Ishikawa (cell line): Measurements from ENCODE around the gene PADI1.

Experiments
- CEBPB ChIP-seq: IDR thresholded peaks from 2 replicates; pipeline ENCODE4 v1.6.1; 2012
- CREB1 ChIP-seq: IDR thresholded peaks from 2 replicates; pipeline ENCODE4 v1.6.1; 2012; ENCODE audit warnings: low read depth
- EGR1 ChIP-seq: IDR thresholded peaks from 2 replicates; pipeline ENCODE4 v1.6.1; 2012
- EP300 ChIP-seq: IDR thresholded peaks from 2 replicates; pipeline ENCODE4 v1.6.1; 2012; ENCODE audit warnings: borderline replicate concordance
- FOXM1 ChIP-seq: IDR thresholded peaks from 2 replicates; pipeline ENCODE4 v1.6.1; 2012; ENCODE audit warnings: low read depth, borderline replicate concordance
- NFIC ChIP-seq: IDR thresholded peaks from 2 replicates; pipeline ENCODE4 v1.6.1; 2012
- RAD21 ChIP-seq: IDR thresholded peaks from 2 replicates; pipeline ENCODE4 v1.6.1; 2012; ENCODE audit warnings: low read depth
- REST ChIP-seq: IDR thresholded peaks from 2 replicates; pipeline ENCODE4 v1.6.1; 2012; ENCODE audit warnings: low read depth, mild to moderate bottlenecking
- TAF1 ChIP-seq: IDR thresholded peaks from 2 replicates; pipeline ENCODE4 v1.6.1; 2012; ENCODE audit warnings: low read depth, mild to moderate bottlenecking
- TCF12 ChIP-seq: IDR thresholded peaks from 2 replicates; pipeline ENCODE4 v1.6.1; 2012; ENCODE audit warnings: low read depth
- TEAD4 ChIP-seq: IDR thresholded peaks from 2 replicates; pipeline ENCODE4 v1.6.1; 2012
- YY1 ChIP-seq: IDR thresholded peaks from 2 replicates; pipeline ENCODE4 v1.6.1; 2012; ENCODE audit warnings: low read depth
- ZBTB7A ChIP-seq: IDR thresholded peaks from 2 replicates; pipeline ENCODE4 v1.6.1; 2012; ENCODE audit warnings: low read depth
- TF ChIP-seq, protein P1 (sequence below): IDR thresholded peaks from 2 replicates; pipeline ENCODE4 v1.6.1; 2012
- TF ChIP-seq, protein P2 (sequence below): IDR thresholded peaks from 2 replicates; pipeline ENCODE4 v1.6.1; 2012

PADI1 gene

GRCh38 chr1:17198476-17199258 is 6.3 kb upstream of the PADI1 start:
- TF ChIP-seq CEBPB, result no peak
- no peak for TF ChIP-seq EP300
- TF ChIP-seq REST, result no peak
- 0 out of 2 replicates have a peak, but pooled peaks have one; percentile 16 for TF ChIP-seq ZBTB7A
- TF ChIP-seq YY1, result no peak

- TF ChIP-seq TEAD4 (no peak), TCF12 (no peak), TAF1 (no peak), REST (no peak), YY1 (no peak), EGR1 (no peak), FOXM1 (no peak), NFIC (no peak), ZBTB7A (no peak), RAD21 (no peak), CREB1 (no peak)
- TF ChIP-seq, protein P1, sequence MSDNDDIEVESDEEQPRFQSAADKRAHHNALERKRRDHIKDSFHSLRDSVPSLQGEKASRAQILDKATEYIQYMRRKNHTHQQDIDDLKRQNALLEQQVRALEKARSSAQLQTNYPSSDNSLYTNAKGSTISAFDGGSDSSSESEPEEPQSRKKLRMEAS, result no peak
Observed at GRCh38 chr1:17199267-17200044, 5.5 kb upstream of the PADI1 start.

DNA sequence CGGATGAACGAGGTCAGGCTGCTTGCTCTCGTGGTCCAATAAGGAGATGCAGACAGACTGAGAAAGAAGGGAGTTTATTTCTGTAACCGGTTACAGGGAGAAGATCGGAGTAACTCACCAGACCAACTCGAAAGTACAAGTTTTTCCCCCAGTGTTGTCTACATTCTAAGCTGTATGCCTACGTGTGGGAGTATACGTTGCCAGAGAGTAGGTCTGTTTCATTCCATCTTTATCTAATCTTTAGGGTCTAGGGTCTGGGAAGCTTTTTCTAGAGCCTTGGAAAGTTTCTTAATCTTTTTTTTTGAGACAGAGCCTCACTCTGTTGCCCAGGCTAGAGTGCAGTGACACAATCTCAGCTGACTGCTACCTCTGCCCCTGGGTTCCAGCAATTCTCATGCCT is 4.7 kb upstream of the PADI1 start:
- no peak for TF ChIP-seq CREB1
- TF ChIP-seq, protein P1, result no peak
- no peak for TF ChIP-seq ZBTB7A
- TF ChIP-seq YY1, result no peak
- TF ChIP-seq TCF12, result no peak
- TF ChIP-seq EGR1, result no peak
- TF ChIP-seq RAD21, result no peak
- no peak for TF ChIP-seq CEBPB

- TF ChIP-seq YY1, result no peak
- no peak for TF ChIP-seq REST
- TF ChIP-seq FOXM1, result no peak
- no peak for TF ChIP-seq TEAD4
- TF ChIP-seq, protein P1, result no peak
- TF ChIP-seq RAD21, result no peak
- no peak for TF ChIP-seq ZBTB7A
- no peak for TF ChIP-seq TCF12
- no peak for TF ChIP-seq EP300
- no peak for TF ChIP-seq TAF1
- TF ChIP-seq CREB1, result no peak
- TF ChIP-seq, protein P2, sequence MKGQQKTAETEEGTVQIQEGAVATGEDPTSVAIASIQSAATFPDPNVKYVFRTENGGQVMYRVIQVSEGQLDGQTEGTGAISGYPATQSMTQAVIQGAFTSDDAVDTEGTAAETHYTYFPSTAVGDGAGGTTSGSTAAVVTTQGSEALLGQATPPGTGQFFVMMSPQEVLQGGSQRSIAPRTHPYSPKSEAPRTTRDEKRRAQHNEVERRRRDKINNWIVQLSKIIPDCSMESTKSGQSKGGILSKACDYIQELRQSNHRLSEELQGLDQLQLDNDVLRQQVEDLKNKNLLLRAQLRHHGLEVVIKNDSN, result no peak
- no peak for TF ChIP-seq EGR1
- no peak for TF ChIP-seq NFIC
- TF ChIP-seq CEBPB, result no peak
Observed at GRCh38 chr1:17200756-17201155, 4.2 kb upstream of the PADI1 start.
